BJ (cell line): ENCODE measurements around the gene AJAP1. TPM values are rescaled to one million over a fixed set of nuclear protein-coding genes. Genes with fewer than 3 reads are reported as not detected.

Experiments
- CTCF ChIA-PET: fragments of 350-600 bp; formaldehyde crosslinking; extraction: SDS; loops from one replicate; lab custom pipeline; 2021; ENCODE audit warnings: antibody characterized with exemption, inconsistent platforms; lab: Yijun Ruan, JAX
- POLR2A ChIA-PET: fragments of 300-600 bp; sonication (Branson Sonifier 250); formaldehyde crosslinking; extraction: SDS; loops from one replicate; lab custom pipeline; 2021; ENCODE audit warnings: antibody characterized with exemption; lab: Charles Lee
- DNase-seq: peaks from one replicate; pipeline ENCODE4 v3.0.0-alpha.2; 2011; ENCODE audit warnings: low read depth
- H3K27me3 ChIP-seq: 2 replicates; pipeline ENCODE4 v1.6.0; 2011; ENCODE audit warnings: low read length; ENCODE audit not compliant: control insufficient read depth, insufficient read depth
- H3K36me3 ChIP-seq: 2 replicates; pipeline ENCODE4 v1.5.1; 2011; ENCODE audit warnings: low read length; ENCODE audit not compliant: control insufficient read depth, insufficient read depth
- H3K4me3 ChIP-seq: 2 replicates; pipeline ENCODE4 v1.5.1; 2011; ENCODE audit warnings: low read depth, mild to moderate bottlenecking, control low read depth, low read length
- CTCF ChIP-seq: IDR thresholded peaks from 2 replicates; pipeline ENCODE4 v1.5.1; 2011; ENCODE audit warnings: low read depth, mild to moderate bottlenecking, control low read depth, inconsistent platforms, low read length, moderate library complexity; ENCODE audit not compliant: insufficient read depth
- polyA plus RNA-seq: library from polyadenylated mRNA; depleted of rRNA; stranded (reverse); fragments of >200 nt; gene quantifications from 2 replicates; pipeline ENCODE4 v1.2.3, GENCODE V29; 2011

AJAP1 gene
- polyA plus RNA-seq, 1 experiment, result 0.80 TPM

DNA sequence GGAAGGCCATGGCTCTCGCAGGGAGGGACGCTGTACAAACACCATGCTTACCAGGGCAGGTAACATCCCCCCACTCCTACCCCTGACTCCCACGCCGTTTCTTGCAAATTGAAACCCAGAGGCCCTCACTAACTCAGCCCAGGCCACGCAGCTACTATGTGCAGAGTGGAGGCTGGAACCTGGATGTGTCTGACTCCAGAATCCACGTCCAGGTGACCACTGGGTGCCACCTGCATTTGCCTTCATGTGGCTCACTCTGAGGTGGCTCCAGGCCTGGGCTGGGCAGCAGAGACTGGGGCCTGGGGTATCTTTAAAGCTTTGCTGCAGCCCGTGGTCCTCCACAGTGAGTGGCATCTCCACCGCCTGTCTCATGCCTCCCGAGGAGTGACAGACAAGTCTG, 29.6 kb upstream of the AJAP1 start:
- ChIA-PET CTCF (no interaction called here), POLR2A (no interaction called here)
- H3K27me3 ChIP-seq, result no peaks in the 10 kb centered on the region

DNA sequence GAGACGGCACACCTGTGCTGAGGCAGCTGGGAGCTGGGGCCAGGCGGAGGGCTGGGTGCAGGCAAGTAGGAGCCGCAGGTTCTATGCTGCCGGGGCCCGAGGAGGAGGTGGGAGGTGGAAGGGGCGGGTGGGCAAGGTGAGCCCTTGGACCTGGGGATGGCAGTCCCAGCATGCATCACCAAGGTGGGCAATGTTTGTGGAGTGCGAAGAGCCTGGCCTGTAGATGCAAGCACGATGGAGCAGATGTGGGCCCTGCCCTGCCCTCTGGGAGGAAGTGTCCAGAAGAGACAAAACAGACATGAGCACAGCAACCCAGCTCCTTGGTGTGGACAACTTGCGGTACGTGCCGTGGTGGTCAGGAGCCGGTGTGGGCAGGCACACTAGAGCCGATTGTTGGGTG, 28.3 kb upstream of the AJAP1 start:
- Histone ChIP-seq H3K27me3 (no peaks in the 10 kb centered on the region), H3K36me3 (no peaks in the 10 kb centered on the region), H3K4me3 (no peak overlapping the region)
- ChIA-PET CTCF (no interaction called here), POLR2A (no interaction called here)
- DNase-seq, result no peak
- TF ChIP-seq CTCF, result no peak

More for the DNA sequence above, 29.6 kb upstream of the AJAP1 start:
- no peak for DNase-seq
- no peaks in the 10 kb centered on the region for H3K36me3 ChIP-seq
- H3K4me3 ChIP-seq, result no peak overlapping the region
- TF ChIP-seq CTCF, result no peak

DNA sequence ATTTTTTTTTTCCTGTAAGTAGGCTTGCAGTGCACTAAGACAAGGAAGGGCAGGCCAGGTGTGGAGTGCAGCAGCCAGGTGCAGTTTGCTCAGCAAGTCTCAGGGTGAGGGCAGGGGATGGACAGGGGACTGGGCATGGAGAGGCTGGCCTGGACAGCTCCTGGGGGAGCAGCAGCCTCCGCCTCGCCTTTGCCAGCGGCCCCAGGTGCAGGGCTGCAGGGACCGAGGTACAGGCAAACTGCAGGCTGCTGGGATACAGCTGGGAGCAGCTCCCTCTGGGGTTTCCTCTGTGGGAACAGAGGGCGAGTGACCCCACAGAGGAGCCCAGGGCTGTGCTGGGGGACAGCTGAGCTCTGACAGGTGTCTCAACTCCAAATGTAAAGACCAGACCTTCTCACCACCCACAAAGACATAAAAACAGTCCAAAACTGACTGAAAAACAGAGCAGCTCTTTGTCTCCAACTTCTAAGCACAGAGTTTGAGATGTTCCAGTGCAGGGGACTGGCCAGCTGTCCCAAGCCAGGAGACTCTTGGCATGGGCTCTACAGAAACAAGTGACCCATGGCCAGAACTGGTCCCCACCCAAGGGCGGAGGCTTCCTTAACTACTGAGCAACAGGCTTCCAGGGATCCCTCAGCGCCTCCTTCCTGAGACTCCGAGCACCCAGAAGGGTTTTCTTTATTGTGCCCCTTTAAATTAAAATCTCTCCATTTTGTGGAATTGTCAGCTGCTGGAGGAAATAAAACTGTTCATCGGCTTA, 27.7 kb upstream of the AJAP1 start:
- Histone ChIP-seq H3K27me3 (no peaks in the 10 kb centered on the region), H3K4me3 (no peak overlapping the region), H3K36me3 (no peaks in the 10 kb centered on the region)
- TF ChIP-seq CTCF, result no peak
- no peak for DNase-seq
- CTCF ChIA-PET, result no interaction called here
- POLR2A ChIA-PET, result no interaction called here

- Histone ChIP-seq H3K4me3 (no peak overlapping the region), H3K27me3 (no peaks in the 10 kb centered on the region), H3K36me3 (no peaks in the 10 kb centered on the region)
- CTCF ChIA-PET, result no interaction called here
- no peak for TF ChIP-seq CTCF
- DNase-seq, result no peak
- POLR2A ChIA-PET, result no interaction called here
Measured at GRCh38 chr1:4627353-4627752, 27.1 kb upstream of the AJAP1 start.

DNA sequence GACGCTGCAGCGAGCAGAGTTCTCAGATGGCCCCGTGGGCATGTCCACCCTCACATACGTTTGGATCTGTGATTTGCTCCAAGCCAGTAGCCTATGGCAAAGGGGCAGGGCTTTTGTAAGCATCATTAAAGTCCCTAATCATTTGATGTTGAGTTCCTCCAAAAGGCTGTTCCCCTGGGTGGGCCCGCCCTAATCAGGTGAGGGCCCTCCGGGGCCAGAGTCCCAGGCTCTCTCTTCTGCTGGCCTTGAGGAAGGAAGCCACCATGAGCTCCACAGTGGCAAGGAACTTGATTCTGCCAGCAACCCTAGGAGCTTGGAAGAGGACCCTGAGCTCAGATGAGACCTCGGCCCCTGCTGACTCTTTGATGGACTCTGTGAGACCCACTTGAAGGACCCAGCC, 25.4 kb upstream of the AJAP1 start:
- DNase-seq, result no peak
- no peak for TF ChIP-seq CTCF
- POLR2A ChIA-PET, result no interaction called here
- CTCF ChIA-PET, result no interaction called here
- Histone ChIP-seq H3K4me3 (no peak overlapping the region), H3K36me3 (no peaks in the 10 kb centered on the region), H3K27me3 (no peaks in the 10 kb centered on the region)
